GM18870 (cell line): Measurements from ENCODE around the gene GADD45B.
"Not testable (repeated sequence)": the region's sequence is repeated elsewhere in the genome, so short reads cannot be mapped to it uniquely, and the experiment has no call there.

Source experiments
- ATAC-seq: cut with Tn5 transposase; IDR thresholded peaks from one replicate; pipeline ENCODE4 v1.9.1; 2021; ENCODE audit warnings: moderate library complexity; ENCODE audit not compliant: unreplicated experiment

The GADD45B gene

DNA sequence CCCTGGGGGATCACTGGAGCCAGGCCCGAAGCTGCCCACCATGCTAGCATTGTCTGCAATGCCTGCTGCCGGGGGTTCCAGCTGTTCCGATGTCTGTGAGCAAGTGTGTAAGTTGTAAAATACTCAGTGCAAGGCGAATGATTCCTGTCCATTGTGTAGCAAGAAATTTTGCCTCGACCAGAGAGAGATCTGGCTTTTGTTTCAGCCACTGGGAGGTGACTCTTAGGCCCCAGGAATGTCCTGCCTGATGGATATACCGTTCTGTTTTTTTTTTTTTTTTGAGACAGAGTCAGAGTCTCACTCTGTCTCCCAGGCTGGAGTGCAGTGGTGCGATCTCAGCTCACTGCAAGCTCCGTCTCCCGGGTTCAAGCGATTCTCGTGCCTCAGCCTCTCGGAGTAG is 7.3 kb upstream of the GADD45B start:
- no peak for ATAC-seq

DNA sequence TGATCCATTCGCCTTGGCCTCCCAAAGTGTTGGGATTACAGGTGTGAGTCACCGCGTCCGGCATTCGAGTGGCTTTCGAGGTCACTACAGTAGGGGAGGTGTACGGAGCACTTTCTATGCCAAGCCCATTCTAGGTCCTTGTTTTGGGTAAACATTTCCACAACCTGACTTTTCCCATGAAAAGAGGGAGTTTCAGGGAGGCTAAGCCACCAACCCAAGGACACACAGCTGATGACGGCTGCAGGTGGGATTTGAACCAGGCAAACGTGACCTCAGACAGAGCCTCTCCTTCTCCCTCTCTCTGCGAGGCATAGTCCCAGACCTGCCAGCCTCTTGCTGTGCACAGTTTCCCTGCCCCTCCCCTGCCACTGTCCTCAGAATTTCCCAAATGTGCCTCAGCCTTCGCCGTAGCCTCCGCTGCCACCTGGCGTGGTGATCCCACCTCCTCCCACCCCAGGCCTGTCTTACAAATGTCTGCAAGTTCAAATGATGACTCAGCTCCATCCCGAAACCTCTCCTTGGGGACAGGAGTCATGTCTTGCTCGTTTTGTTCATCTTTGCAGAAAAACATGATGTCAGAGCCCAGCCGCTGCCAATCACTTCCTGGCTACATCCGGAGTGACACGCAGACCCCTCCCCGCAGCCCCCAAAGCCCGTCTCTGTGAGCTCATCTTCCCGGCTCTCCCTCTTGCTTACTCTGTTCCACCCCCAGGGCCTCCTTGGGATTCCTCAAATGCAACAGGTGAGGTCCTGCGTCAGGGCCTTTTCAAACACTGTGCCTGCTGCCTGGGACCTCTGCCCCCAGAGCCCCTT is 6.6 kb upstream of the GADD45B start:
- no peak for ATAC-seq

DNA sequence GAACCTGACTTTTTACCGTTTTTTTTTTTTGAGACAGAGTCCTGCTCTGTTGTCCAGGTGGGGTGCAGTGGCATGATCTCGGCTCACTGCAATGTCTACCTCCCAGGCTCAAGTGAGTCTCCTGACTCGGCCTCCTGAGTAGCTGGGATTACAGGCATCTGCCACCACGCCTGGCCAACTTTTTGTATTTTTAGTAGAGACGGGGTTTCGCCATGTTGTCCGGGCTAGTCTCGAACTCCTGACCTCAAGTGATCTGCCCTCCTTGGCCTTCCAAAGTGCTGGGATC is 6.1 kb upstream of the GADD45B start:
- ATAC-seq, result not testable (repeated sequence)

DNA sequence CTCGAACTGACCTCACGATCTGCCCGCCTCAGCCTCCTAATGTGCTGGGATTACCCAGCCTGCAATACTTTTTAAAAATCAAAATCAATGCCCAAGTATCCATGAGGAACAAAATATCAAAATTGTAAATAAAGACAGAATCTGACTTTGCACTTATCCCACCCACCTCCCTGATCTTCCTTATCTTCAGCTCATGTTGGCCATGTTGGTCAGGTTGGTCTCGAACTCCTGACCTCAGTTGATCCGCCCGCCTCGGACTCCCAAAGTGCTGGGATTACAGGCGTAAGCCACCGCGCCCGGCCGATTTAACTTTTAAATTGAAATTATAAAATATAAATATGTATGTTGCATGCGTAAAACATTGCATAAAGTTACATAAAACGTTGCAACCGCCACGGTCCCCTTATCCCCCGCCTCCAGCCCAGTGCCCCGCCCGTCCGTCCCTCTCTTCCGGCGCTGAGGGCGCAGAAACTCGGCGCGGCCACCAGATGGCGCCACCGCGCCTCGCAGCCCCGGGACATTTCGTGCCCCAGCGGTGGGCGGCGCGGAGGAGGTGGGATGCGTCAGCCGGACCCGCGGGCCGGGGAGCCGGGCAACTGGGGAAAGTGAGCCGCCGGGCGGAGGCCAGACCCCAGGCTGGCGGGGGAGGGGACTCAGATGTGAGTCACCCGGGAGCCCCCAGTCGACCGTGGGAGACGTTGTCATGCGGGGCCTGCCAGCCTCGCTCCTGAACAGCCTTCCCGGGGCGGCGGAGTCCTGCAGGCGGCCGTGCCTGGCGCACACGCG is 1.5 kb upstream of the GADD45B start:
- peak; percentile 13 for ATAC-seq

DNA sequence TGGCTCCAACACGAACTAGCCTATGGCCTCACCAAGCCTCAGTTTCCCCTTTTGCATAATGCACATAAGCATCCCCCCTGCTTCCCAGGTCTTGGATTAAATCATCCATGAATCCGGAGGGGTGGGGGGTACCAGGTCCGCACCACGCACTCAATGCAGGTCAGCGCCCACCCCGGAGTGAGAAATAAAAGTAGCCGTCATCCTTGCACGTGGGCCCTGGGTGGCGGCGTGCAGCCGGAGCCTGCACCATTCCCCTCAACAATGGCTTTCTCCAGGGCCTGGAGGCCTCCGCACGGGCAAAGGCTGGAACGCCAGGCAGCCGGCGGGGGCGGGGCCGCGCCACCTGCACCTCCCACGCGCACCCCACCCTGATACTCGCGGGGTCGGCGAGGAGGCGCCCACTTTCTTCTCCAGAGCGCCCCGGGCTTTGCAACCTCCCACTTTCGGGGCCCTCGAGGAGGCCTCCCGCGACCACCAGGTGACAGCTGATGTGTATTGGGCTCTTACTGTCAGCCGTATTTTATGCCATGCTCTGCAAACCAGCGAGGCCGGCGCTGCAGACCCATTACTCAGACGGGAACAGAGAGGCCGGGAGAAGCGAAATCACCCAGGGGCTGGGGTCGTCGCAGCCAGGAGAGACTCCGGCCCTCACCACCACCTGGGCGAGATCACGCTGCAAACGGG is 767 bp upstream of the GADD45B start:
- ATAC-seq, result peak; percentile 1

DNA sequence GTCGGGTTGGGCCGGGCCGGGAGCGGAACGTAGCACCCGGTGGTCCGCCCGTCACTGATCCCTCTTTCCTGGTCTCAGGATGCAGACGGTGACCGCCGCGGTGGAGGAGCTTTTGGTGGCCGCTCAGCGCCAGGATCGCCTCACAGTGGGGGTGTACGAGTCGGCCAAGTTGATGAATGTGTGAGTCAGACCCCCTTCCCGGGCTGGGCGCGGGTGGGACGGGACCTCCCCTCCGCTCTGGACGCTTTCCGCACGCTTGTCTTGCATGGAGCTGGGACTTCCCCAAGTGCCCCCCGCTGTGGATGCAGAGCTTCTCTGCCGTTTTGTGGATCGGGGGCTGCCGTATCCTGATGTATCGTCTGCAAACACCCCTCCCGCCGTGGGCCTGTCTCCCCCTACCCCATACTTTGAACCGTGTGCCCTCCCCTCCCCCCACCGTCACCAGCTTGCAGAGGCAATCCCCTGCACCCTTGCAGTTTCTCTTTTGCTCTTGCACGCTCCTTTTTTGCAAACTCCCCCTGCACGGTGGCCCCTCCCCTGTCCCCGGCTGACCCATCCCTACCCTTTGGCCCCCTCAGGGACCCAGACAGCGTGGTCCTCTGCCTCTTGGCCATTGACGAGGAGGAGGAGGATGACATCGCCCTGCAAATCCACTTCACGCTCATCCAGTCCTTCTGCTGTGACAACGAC is 669 bp downstream of the GADD45B start:
- ATAC-seq, result peak; percentile 6

DNA sequence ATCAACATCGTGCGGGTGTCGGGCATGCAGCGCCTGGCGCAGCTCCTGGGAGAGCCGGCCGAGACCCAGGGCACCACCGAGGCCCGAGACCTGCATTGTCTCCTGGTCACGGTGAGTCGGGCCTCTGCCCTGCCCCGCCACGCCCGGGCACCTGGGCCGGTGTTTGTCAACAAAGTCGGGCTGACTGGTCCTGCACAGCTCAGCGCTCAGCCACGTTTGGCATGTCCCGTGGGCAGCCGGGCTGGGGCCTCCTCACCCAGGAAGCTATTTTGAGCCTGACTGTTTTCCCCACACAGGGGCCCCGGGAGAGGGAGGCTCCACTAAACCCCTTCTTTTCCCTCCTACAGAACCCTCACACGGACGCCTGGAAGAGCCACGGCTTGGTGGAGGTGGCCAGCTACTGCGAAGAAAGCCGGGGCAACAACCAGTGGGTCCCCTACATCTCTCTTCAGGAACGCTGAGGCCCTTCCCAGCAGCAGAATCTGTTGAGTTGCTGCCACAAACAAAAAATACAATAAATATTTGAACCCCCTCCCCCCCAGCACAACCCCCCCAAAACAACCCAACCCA is 1.3 kb downstream of the GADD45B start:
- ATAC-seq, result no peak

DNA sequence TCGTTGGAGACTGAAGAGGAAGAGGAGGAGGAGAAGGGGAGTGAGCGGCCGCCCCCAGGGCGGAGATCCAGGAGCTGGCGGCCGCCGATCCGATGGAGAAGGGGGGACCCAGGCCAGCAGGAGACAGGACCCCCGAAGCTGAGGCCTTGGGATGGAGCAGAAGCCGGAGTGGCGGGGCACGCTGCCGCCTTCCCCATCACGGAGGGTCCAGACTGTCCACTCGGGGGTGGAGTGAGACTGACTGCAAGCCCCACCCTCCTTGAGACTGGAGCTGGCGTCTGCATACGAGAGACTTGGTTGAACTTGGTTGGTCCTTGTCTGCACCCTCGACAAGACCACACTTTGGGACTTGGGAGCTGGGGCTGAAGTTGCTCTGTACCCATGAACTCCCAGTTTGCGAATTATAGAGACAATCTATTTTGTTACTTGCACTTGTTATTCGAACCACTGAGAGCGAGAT is 1.8 kb downstream of the GADD45B start:
- no peak for ATAC-seq

DNA sequence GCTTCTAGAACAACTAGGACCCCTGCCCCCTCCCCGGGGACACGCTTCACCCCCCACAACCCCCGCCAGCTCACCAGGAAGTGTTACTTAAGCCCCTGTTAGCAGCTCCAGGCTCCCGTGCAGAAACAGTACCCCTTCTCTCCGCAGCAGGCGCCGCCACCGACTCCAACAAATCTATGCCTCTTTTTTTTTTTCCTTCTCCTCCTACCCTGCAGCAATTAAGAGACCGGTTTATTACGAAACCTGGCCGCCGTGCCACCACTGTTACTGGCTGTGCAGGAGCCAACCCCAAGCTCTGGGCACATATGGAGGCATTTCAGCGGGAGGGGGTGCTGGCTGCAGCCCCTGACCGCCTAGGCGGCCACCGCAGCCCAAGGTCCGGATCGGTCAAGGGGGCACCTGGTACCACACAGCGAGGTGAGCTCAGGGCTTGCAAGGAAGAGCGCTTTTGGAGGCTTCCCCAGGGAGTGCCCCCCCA is 2.4 kb downstream of the GADD45B start:
- ATAC-seq, result no peak

DNA sequence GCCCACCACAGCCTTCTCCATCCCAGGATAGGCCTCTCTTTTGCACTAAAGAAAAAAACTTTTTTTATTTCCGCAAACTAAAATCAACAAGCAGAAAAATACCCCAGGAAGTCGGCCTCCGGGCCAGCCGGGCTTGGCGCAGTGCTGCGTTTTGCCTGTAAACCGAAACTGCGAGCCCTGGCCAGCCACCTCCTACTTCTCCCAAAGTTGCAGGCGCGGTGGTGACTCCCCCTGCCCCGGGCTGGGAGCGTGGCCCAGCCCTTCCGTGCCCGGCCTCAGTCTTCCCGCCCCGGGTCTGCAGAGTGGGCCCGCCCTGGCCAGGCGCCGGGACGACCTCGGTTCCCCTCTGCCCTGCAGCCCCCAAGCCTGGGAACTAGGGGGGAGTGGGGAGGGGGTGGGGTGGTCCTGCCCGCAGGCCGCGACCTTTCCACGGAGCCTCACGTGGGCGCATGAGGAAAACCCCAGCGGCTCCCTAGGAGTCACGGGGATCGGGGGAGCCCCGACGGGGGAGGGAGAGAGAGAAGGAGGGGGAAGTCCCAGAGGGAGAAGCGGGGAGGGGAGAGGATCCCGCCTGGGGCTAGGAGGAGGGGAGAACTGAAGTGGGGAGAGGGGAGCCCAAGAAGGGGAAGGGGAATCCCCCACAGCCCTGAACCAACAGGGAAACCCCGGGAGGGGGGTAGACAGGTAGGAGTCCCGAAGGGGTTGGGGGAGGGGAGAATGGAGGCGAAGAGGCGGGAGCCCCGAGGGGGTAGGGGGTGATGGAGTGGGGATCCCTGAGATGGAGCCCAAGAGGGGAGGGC is 3.0 kb downstream of the GADD45B start:
- no peak for ATAC-seq

DNA sequence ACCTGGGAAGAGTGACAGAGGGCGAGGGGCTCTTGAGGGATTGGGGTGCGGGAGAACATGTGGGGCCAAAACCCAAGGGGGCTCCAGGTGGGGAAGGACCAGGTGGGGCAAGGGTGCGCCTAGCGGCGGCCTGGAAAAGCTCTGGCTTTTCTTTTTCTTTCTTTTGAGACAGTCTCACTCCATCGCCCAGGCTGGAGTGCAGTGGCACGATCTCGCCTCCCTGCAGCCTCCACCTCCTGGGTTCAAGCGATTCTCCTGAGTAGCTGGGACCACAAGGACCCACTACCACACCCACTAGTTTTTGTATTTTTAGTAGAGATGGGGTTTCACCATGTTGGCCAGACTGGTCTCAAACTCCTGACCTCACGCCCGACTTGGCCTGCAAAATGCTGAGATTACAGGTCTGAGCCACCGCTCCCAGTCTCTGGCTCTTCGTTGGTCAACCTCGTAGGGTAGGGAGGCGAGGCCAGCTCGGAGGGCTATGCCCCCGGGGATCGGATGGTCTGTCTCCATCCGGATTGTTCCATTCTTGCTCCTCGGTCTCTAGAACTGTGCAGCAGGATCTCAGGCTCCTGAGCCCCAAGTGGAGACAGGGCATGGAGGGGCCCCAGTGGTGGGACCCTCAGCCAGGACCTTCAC is 3.7 kb downstream of the GADD45B start:
- no peak for ATAC-seq

DNA sequence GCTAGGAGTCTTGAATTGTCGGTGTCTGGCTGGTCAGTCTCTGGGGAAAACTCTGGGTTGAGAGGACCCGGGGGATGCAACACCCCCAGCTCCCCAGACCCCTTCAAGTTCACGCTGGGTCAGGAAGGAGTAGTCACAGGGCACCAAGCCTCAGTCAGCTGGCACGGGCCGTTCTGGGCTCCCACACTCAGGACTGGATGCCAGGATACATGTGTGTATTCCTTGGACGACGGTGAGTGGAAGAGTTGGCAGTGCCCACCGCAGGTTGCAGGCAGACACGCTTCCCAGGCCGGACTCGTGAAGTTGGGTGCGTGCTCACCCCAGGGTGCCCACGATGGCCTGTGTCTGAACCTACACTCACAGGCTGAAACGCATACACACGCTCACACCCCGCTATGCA is 5.5 kb downstream of the GADD45B start:
- ATAC-seq, result no peak

DNA sequence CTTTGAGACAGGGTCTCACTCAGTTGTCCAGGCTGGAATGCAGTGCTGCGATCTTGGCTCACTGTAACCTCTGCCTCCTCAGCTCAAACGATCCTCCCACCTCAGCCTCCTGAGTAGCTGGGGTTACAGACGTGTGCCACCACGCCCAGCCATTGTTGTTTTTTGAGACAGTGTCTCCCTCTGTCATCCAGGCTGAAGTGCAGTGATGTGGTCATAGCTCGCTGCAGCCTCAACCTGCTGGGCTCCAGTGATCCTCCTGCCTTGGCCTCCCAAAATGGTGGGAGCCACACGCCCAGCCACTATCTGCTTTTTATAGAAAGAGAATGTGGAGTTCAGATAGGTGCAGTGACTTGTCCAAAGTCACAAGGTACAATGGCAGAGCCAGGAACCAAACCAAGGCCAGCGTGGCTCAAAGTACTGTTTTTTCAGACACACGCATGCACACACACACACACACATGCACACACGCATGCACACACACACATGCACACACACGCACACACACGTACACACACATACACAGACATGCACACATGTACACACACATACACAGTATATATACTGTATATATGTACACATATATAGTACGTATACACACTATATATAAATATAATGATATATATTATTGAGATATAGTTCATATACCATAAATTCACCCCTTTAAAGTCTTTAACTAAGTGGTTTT is 6.6 kb downstream of the GADD45B start:
- no peak for ATAC-seq

DNA sequence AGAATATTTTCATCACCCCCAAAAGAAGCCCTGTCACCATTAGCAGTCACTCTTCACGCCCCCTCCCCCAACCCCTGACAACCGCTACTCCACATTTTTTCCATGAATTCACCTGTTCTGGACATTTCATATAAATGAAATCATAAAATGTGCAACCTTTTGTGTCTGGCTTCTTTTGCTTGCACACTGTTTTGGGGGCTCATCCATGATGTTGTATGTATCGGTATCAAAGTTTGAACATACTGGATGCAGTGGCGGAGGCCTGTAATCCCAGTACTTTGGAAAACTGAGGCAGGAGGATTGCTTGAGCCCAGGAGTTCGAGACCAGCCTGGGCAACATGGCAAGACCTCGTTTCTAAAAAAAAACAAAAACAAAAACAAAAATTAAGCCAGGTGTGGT is 7.2 kb downstream of the GADD45B start:
- no peak for ATAC-seq

DNA sequence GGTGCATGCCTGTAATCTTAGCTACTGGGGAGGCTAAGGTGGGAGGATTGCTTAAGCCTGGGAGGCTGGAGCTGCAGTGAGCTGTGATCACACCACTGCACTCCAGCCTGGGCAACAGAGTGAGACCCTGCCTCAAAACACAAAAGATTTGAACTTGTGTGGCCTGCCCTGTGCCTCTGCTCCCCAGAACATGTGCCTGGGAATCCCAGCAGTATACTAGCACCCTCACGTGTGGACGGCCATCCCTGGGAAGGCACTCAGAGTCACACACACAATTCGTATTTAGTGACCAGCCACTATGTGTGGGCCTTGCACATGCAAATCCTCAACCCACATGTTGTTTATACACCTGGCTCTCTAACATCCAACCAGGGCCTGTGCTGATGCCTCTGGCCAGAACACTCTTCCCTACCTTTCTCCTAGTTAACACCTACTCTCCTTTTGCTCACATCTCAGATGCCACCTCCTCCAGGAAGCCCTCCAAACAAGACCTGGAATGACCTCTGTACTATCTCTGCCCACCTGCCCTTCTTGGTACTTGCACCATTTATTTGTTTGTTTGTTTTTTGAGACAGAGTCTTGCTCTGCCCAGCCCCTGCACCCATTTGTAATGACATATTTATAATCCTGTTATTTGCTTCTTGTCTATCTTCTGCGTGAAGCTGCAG is 7.7 kb downstream of the GADD45B start:
- no peak for ATAC-seq

DNA sequence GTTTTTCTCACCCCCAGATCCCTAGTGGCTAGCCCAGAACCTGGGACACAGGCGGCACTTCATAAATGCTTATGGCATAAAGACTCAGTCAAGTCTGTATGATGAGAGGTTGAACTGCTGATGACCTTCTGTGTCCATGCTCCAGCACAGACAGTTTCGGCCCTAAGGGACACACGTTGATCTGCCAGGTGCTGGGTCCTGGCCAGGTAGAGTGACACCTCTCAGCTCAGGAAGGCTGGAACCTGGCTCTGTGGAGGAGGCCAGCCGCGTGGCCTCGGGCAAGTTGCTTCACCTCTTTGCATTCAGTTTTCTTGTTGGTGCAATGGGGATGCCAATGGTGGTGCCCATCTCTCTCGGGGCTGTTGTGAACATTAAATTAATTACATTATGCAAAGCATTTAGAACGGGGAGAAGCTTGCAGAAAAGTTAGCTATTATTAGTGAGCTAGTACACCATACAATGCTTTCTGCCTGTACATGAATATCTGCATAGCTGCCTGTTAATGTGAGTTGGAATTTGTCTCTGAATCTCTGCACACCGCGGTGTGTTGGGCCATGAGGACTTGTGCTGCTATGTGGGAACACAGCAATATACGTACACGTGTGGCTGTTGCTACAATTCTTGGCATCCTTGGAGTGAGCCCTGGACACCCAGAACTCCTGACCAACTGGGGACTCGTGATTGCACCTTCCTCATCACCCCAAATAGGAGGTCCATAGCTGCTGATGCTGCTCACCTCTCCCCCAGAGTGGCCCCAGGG is 8.4 kb downstream of the GADD45B start:
- no peak for ATAC-seq

DNA sequence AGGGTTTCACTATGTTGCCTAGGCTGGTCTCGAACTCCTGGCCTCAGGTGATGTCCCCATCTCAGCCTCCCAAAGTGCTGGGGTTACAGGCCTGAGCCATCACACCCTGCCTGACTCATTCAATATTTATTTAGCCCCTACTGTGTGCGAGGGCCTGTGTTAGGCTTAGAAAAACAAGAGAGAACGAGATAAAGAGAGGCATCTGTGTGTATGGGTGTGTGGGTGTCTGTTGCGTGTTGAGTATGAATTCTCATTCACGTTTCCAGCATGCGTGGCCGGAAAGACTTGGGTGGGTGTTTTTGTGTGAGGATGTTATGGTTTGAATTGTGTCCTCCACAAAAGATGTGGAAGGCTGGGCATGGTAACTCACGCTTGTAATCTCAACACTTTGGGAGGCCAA is 9.5 kb downstream of the GADD45B start:
- ATAC-seq, result no peak

DNA sequence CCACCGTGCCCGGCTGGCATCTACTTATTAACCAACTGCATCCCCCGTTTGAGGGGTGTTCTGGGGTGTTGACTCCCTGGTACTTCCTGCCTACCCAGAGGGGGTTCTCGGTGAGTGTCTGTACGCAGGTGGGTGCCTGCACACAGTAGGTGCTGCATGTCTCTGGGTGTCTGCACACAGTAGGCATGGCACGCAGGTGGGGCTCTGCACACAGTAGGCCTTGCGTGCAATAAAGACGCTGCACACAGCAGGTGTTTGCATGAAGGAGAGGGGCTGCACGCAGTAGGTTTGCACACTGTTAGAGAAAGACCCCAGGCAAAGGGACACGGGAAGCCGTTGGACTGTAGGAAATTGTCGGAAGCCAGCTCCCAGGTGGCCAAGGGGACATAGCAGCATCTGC is 11.2 kb downstream of the GADD45B start:
- ATAC-seq, result no peak
